H9 (cell line): ENCODE measurements around the gene TBC1D8. TPM values are rescaled to one million over a fixed set of nuclear protein-coding genes. Genes with fewer than 3 reads are reported as not detected.

Source experiments
- DNase-seq: peaks from one replicate; pipeline ENCODE4 v3.0.0-alpha.2; 2017
- H2AFZ ChIP-seq: one replicate; pipeline ENCODE4 v1.6.1; 2013; ENCODE audit warnings: mild to moderate bottlenecking, low read length, control low read depth, moderate library complexity
- H2AK5ac ChIP-seq: 2 replicates; pipeline ENCODE4 v1.6.1; 2013; ENCODE audit warnings: low read length, control low read depth, mixed read lengths; ENCODE audit not compliant: insufficient read length
- H2BK120ac ChIP-seq: one replicate; pipeline ENCODE4 v1.6.1; 2013; ENCODE audit warnings: low read depth, mild to moderate bottlenecking, low read length, control low read depth, inconsistent platforms; ENCODE audit not compliant: poor library complexity, severe bottlenecking
- H2BK12ac ChIP-seq: 2 replicates; pipeline ENCODE4 v1.6.1; 2013; ENCODE audit warnings: low read length, control low read depth, mixed read lengths, low read depth; ENCODE audit not compliant: insufficient read length
- H2BK15ac ChIP-seq: 2 replicates; pipeline ENCODE4 v1.6.1; 2013; ENCODE audit warnings: low read depth, low read length, control low read depth
- H2BK20ac ChIP-seq: one replicate; pipeline ENCODE4 v1.6.1; 2013; ENCODE audit warnings: low read depth, mild to moderate bottlenecking, low read length, control low read depth, inconsistent platforms; ENCODE audit not compliant: poor library complexity, severe bottlenecking
- H2BK5ac ChIP-seq: 2 replicates; pipeline ENCODE4 v1.6.1; 2013; ENCODE audit warnings: low read length, control low read depth, mixed read lengths; ENCODE audit not compliant: insufficient read length
- H3K14ac ChIP-seq: 2 replicates; pipeline ENCODE4 v1.6.1; 2013; ENCODE audit warnings: low read length, control low read depth; ENCODE audit not compliant: insufficient read depth
- H3K18ac ChIP-seq: 2 replicates; pipeline ENCODE4 v1.6.1; 2013; ENCODE audit warnings: low read depth, mild to moderate bottlenecking, mixed read lengths, low read length, control low read depth; ENCODE audit not compliant: insufficient read length
- H3K23ac ChIP-seq: 2 replicates; pipeline ENCODE4 v1.6.1; 2013; ENCODE audit warnings: low read length, control low read depth, mixed read lengths, low read depth; ENCODE audit not compliant: insufficient read length
- H3K23me2 ChIP-seq: 2 replicates; pipeline ENCODE4 v1.6.1; 2013; ENCODE audit warnings: low read depth, mild to moderate bottlenecking, mixed read lengths, low read length, control low read depth; ENCODE audit not compliant: insufficient read length, poor library complexity, severe bottlenecking
- H3K27ac ChIP-seq: 2 replicates; pipeline ENCODE4 v1.5.1; 2013; ENCODE audit warnings: low read length, control low read depth, mixed read lengths, low read depth; ENCODE audit not compliant: insufficient read length
- H3K27me3 ChIP-seq: 2 replicates; pipeline ENCODE4 v1.6.1; 2013; ENCODE audit warnings: low read length, control low read depth, inconsistent platforms; ENCODE audit not compliant: insufficient read depth
- H3K4ac ChIP-seq: 2 replicates; pipeline ENCODE4 v1.6.1; 2013; ENCODE audit warnings: low read depth, mild to moderate bottlenecking, control low read depth, inconsistent platforms, low read length, moderate library complexity
- H3K4me1 ChIP-seq: 2 replicates; pipeline ENCODE4 v1.6.1; 2013; ENCODE audit warnings: low read length, control low read depth, inconsistent platforms; ENCODE audit not compliant: insufficient read depth
- H3K4me2 ChIP-seq: 2 replicates; pipeline ENCODE4 v1.6.1; 2013; ENCODE audit warnings: low read length, control low read depth, mixed read lengths; ENCODE audit not compliant: insufficient read length, insufficient read depth
- H3K56ac ChIP-seq: 2 replicates; pipeline ENCODE4 v1.6.1; 2013; ENCODE audit warnings: low read depth, mild to moderate bottlenecking, mixed read lengths, low read length, control low read depth; ENCODE audit not compliant: insufficient read length
- H3K79me1 ChIP-seq: 2 replicates; pipeline ENCODE4 v1.6.1; 2013; ENCODE audit warnings: low read depth, mild to moderate bottlenecking, moderate library complexity, low read length, control low read depth, inconsistent platforms; ENCODE audit not compliant: insufficient read depth, poor library complexity, severe bottlenecking
- H3K79me2 ChIP-seq: 2 replicates; pipeline ENCODE4 v1.6.1; 2013; ENCODE audit warnings: low read length, control low read depth, inconsistent platforms; ENCODE audit not compliant: insufficient read depth
- H3K9ac ChIP-seq: 2 replicates; pipeline ENCODE4 v1.6.1; 2013; ENCODE audit warnings: low read length, control low read depth, mixed read lengths; ENCODE audit not compliant: insufficient read length; ENCODE audit errors: extremely low read depth
- H3K9me3 ChIP-seq: one replicate; pipeline ENCODE4 v1.6.1; 2013; ENCODE audit warnings: low read depth, low read length, inconsistent platforms; ENCODE audit not compliant: control insufficient read depth
- H3T11ph ChIP-seq: one replicate; pipeline ENCODE4 v1.6.1; 2013; ENCODE audit warnings: mild to moderate bottlenecking, low read length, control low read depth, inconsistent platforms
- H4K20me1 ChIP-seq: one replicate; pipeline ENCODE4 v1.6.1; 2013; ENCODE audit not compliant: control insufficient read depth, insufficient read length, insufficient read depth
- H4K5ac ChIP-seq: 2 replicates; pipeline ENCODE4 v1.6.1; 2013; ENCODE audit warnings: low read depth, mild to moderate bottlenecking, mixed read lengths, low read length, control low read depth; ENCODE audit not compliant: insufficient read length
- H4K8ac ChIP-seq: replicated peaks from 2 replicates; pipeline ENCODE4 v1.6.1; 2013; ENCODE audit warnings: low read length, control low read depth, mixed read lengths, low read depth; ENCODE audit not compliant: insufficient read length
- H4K91ac ChIP-seq: 2 replicates; pipeline ENCODE4 v1.6.1; 2013; ENCODE audit warnings: low read depth, mild to moderate bottlenecking, moderate library complexity, mixed read lengths, low read length, control low read depth; ENCODE audit not compliant: insufficient read length
- H3K27ac Mint-ChIP-seq, 3 experiments: 2 replicates in 2 of 3; 3 replicates in 1 of 3; pipeline ENCODE4 v1.8.0; 2020 to 2021; ENCODE audit warnings: mixed read lengths in 3 of 3, mild to moderate bottlenecking in 1 of 3, moderate library complexity in 1 of 3
- H3K27me3 Mint-ChIP-seq: 2 replicates; pipeline ENCODE4 v1.8.0; 2021; ENCODE audit warnings: low read depth, mild to moderate bottlenecking, moderate library complexity, mixed read lengths
- H3K36me3 Mint-ChIP-seq, 3 experiments: 2 replicates in 2 of 3; 3 replicates in 1 of 3; pipeline ENCODE4 v1.8.0; 2020 to 2021; ENCODE audit warnings: low read depth in 3 of 3, mixed read lengths in 3 of 3; ENCODE audit not compliant: insufficient read depth in 1 of 3
- H3K4me1 Mint-ChIP-seq, 2 experiments: 2 replicates each; pipeline ENCODE4 v1.8.0; 2020; ENCODE audit warnings: mixed read lengths in 2 of 2
- H3K4me3 Mint-ChIP-seq, 2 experiments: 2 replicates in 1 of 2; 3 replicates in 1 of 2; pipeline ENCODE4 v1.8.0; 2020 to 2021; ENCODE audit warnings: mild to moderate bottlenecking in 2 of 2, mixed read lengths in 2 of 2, moderate library complexity in 1 of 2
- H3K9me3 Mint-ChIP-seq, 2 experiments: 2 replicates in 1 of 2; 3 replicates in 1 of 2; pipeline ENCODE4 v1.8.0; 2020; ENCODE audit warnings: mild to moderate bottlenecking in 2 of 2, mixed read lengths in 2 of 2, moderate library complexity in 1 of 2
- CTCF ChIP-seq: fragments of 200-600 bp; sonication (generic); conservative IDR thresholded peaks from 3 replicates; pipeline ENCODE4 v1.8.0; 2021; ENCODE audit warnings: antibody characterized with exemption, mild to moderate bottlenecking
- WGBS: extraction: QIAGEN DNeasy Blood & Tissue Kit; methylation state at CpG from one replicate; pipeline ENCODE4 v1.1.7; 2013; ENCODE audit warnings: missing lambda C conversion rate, low lambda C conversion rate, mixed read lengths; ENCODE audit not compliant: insufficient read length; ENCODE audit errors: extremely low coverage; 5-methylcytosine and 5-hydroxymethylcytosine counted together
- total RNA-seq: library from RNA; stranded (reverse); gene quantifications from 2 replicates; pipeline ENCODE4 v1.2.1, GENCODE V29; 2021

Gene TBC1D8
- total RNA-seq, 1 experiment from 2014 or later, result 16.6 TPM

- H3K4me1 ChIP-seq, result peaks cover 3% of the 10 kb centered on the region; the same call in 1 of the 2 replicates
Measured at GRCh38 chr2:101140978-101141655, 10.1 kb downstream of the TBC1D8 start.

More at GRCh38 chr2:101140978-101141655, 10.1 kb downstream of the TBC1D8 start:
- H3K9ac ChIP-seq, result no peak overlapping the region
- no peak overlapping the region for H3K27ac ChIP-seq
- H2BK12ac ChIP-seq, result no peak overlapping the region
- no peaks in the 10 kb centered on the region for H3K23me2 ChIP-seq
- H2AFZ ChIP-seq, result no peak overlapping the region
- no peak overlapping the region for H3T11ph ChIP-seq
- H3K4me3 Mint-ChIP-seq, result no peak overlapping the region
- no peak overlapping the region for H3K23ac ChIP-seq
- H2AK5ac ChIP-seq, result no peak overlapping the region
- no peak for DNase-seq
- H2BK120ac ChIP-seq, result no peak overlapping the region
- no peak overlapping the region for H4K5ac ChIP-seq
- peaks cover 4 to 13% (median 7%) of the 10 kb centered on the region in 3 experiments; a peak in 6 of 7 replicates for H3K36me3 Mint-ChIP-seq
- WGBS, result no CpG with 5 or more reads among the region's 7 CpGs
- H3K4me2 ChIP-seq, result no peak overlapping the region
- no peak overlapping the region for H3K56ac ChIP-seq
- no peak overlapping the region for H3K14ac ChIP-seq
- no peaks in the 10 kb centered on the region for H3K27me3 Mint-ChIP-seq
- no peak overlapping the region for H2BK15ac ChIP-seq
- no peak overlapping the region for H2BK5ac ChIP-seq
- TF ChIP-seq CTCF, result no peak
- H3K79me2 ChIP-seq, result peaks cover 19% of the 10 kb centered on the region; the same call in 1 of the 2 replicates
- no peak overlapping the region for H2BK20ac ChIP-seq
- H3K27ac Mint-ChIP-seq, result 0 out of 7 replicates have a peak overlapping the region, but pooled peaks of 1 of the 3 experiments have one; percentile 9
- no peaks in the 10 kb centered on the region for H3K9me3 ChIP-seq
- no peak overlapping the region for H3K18ac ChIP-seq
- no peaks in the 10 kb centered on the region for H3K27me3 ChIP-seq
- no peak overlapping the region for H4K8ac ChIP-seq
- H3K9me3 Mint-ChIP-seq, result peaks cover 6 to 11% of the 10 kb centered on the region in 2 experiments; a peak in 3 of 5 replicates
- H4K91ac ChIP-seq, result no peak overlapping the region
- peaks cover 39 to 40% of the 10 kb centered on the region in 2 experiments for H3K4me1 Mint-ChIP-seq
- no peak overlapping the region for H3K4ac ChIP-seq
- H3K79me1 ChIP-seq, result no peaks in the 10 kb centered on the region
- no peaks in the 10 kb centered on the region for H4K20me1 ChIP-seq
